Measurements from ENCODE around the gene LPAR1.
"Not testable (repeated sequence)": the region's sequence is repeated elsewhere in the genome, so short reads cannot be mapped to it uniquely, and the experiment has no call there.

Gene LPAR1

DNA sequence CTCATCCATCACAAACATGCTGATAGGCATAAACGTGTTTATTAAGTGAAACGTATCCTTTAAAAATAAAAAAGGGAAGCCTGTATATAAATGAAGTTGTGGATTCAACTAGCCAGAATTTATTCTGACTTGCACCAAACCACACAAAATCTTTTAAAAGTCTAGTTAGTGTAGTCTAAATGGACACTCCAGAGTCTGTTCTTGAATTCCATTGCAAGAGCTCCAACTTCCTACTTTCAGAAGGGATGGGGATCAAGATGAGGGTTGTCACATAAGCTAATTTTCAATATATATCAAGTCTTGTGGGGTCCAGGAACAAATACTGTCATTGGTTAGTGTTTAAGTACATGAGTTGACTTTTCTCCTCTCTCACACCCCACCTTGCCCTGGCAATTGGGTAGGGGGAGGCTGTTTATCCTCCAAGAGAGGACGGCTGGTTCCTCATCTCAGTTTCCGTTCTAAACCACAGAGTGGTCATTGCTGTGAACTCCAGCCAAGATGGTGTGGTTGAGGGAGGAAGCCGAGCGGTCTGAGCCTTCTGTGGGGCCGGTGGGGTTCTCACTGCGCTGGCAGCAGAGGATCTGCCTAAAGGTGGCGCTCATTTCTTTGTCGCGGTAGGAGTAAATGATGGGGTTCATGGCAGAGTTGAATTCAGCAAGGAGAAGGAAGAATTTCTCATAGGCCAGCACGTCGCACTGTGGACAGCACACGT is 163.2 kb downstream of the LPAR1 start:
- DNase-seq (ENCODE audit: low read depth): no peak

- DNase-seq (ENCODE audit: low read depth): no peak
These were observed 165.3 kb downstream of the LPAR1 start for GRCh38 chr9:110872920-110873319.

- no peak for DNase-seq (ENCODE audit: low read depth)
These were observed 166.5 kb downstream of the LPAR1 start for GRCh38 chr9:110871736-110872135.

DNA sequence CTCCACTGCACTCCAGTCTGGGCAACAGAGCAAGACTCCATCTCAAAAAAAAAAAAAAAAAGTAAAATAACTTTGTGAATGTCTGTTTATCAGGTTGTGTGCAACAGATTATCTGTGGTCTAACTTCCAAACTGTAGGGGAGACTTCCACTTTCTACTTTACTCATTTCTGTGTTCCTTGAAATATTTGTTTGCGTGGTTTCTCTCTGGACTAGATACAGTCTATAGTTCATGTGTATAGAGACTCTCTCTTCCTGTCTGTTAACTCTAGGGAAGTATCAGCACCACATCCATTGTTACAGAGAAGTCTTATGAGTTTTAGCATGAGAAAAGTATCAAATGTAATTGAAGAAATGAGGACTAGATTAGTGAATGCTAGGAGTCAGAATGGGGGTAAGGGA is 168.3 kb downstream of the LPAR1 start:
- DNase-seq (ENCODE audit: low read depth): no peak

GRCh38 chr9:110864011-110864410 is 174.3 kb downstream of the LPAR1 start:
- no peak for DNase-seq (ENCODE audit: low read depth)

DNA sequence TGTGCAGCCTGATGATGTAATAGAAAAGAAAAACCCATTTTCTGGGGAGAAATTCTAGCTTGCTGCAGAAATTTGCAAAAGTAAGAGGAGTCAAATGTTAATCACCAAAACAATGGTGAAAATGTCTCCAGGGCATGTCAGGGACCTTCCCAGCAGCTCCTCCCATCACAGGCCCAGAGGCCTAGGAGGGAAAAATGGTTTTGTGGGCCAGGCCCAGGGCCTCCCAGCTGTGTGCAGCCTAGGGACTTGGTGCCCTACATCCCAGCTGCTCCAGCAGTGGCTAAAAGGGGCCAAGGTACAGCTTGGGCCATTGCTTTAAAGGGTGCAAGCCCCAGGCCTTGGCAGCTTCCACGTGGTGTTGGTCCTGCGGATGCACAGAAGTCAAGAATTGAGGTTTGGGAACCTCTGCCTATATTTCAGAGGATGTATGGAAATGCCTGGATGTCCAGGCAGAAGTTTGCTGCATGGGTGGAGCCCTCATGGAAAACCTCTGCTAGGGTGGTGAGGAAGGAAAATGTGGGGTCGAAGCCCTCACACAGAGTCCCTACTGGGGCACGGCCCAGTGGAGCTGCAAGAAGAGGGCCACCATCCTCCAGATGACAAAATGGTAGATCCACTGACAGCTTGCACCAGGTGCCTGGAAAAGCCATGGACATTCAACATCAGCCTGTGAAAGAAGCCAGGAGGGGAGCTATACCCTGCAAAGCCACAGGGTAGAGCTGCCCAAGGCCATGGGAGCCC is 176.7 kb downstream of the LPAR1 start:
- DNase-seq (ENCODE audit: low read depth): not testable (repeated sequence)

- no peak for DNase-seq (ENCODE audit: low read depth)
These were observed 181.5 kb downstream of the LPAR1 start for GRCh38 chr9:110856772-110857171.

DNA sequence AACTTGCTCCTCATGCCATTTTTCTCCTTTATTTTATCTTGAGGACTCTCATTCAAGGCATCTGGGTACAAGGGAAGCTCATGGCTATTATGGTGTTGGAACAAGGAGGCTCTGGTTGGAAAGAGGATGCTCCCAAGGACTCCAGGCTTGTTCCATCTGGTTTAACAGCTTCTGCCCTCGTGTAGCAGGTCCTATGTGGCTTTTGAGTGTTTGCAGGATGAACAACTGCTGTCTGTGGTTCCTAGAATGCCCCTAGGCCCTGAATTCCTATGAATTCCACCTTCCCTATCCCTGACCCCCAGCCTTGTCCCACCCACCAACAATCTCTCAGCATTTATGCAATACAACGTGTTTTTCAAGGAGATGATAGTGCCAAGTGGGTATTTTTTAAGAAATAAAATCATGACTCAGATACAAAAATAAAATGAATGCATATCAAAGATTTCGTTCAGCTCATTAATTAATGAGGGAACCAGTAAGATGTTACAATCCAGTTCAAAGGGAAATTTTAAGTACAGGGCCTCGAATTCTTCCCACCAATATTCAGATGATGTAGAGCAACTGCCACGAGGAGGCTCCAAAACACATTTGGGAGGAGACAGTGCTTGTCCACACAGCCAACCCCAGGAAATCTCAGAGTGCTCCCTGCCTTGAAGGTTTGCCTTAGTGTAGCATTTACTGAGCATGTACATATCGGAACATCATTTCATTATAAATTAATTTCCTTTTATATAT is 187.7 kb downstream of the LPAR1 start:
- DNase-seq (ENCODE audit: low read depth): no peak

DNA sequence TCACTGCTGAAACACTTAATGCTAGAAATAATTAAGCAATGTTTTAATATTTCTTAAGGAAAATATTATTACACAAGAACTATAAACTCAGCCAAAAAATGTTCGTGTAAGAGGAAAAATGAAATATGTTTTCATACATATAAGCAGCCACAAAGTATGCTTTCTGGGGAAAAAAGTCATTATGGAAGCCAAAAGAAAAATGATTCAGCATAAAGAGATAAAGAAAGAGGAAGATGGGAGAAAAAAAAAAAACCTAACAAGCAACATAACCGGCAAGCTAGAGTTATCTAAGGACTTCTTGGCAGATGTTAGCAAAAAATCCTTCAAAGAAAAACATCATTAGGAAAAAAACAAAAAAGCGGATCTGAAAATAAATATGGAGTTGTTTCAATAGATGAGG is 190.6 kb downstream of the LPAR1 start:
- DNase-seq (ENCODE audit: low read depth): no peak

DNA sequence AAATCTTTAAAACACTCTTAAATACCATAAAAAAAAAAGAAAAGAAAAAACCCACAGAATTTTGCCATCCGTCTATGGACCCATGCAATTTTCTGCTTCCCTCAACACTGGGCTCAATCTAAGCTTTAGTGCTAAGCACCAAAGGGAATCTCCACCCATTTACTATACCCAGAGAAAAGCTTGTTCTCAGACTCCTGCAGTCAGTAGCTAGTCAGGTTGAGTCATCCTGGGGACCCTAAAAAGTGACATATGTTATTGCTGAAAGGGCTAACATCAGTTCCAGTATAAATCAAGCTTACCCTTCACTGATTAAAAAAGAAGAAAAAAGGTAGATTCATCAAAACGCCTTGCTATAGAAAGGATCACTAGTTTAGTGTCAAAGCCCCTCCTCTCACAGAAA is 192.1 kb downstream of the LPAR1 start:
- no peak for DNase-seq (ENCODE audit: low read depth)

DNA sequence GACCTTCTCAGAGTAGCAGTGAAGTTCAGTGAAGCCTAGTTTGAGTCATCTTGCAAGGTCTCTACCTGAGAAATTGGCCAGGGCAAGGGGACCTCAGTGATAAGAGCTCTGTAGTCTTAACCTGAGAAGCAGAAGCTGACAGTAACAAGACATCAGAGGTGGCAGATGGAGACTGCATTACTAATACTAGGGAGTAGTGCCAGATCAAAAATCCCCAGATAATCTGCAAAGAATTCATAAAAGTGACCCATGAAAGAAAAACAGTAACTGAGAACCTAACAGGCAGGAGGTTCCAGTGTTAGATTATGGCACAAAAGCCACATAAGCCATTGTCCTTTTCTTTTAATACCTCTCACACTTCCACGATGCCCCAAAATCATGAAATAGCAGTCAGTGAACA is 194.1 kb downstream of the LPAR1 start:
- DNase-seq (ENCODE audit: low read depth): no peak

DNA sequence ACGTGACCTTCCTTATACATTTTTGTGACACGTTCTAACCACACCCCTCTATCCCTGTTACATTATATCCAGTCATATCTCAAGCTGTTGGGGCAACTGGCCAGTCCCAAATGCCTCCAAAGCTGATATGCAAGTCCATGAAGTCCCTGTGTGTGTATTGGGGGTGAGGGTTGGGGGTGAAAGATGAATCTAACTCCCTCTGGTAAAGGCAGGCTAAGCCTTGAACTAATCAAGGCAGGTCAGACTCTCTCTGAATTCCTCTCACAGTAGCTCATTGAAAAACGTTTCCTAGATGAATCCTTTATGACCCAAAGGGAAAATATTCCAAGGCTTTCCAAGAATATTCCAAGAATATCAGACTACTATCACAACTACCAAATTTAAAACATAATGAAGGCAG is 195.3 kb downstream of the LPAR1 start:
- DNase-seq (ENCODE audit: low read depth): no peak

DNA sequence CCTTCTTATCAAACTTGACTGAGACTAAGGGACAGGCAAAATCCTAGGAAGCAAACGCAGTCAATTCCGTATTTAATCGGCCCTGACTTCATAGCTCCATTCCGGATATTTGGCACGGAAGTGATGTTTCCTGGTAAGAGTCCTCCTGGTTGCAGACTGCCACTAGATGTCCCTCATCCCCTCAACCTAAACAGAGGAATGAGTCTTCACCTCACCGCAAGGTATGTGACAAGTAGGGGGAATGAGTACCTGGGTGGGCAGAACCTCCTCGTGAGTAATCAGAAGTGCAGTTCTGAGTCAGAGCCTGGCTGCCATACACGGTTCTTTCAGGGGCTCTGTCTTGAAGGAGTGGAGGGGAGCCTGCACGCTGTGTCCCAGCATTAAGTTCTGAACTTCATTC is 196.1 kb downstream of the LPAR1 start:
- DNase-seq (ENCODE audit: low read depth): no peak

DNA sequence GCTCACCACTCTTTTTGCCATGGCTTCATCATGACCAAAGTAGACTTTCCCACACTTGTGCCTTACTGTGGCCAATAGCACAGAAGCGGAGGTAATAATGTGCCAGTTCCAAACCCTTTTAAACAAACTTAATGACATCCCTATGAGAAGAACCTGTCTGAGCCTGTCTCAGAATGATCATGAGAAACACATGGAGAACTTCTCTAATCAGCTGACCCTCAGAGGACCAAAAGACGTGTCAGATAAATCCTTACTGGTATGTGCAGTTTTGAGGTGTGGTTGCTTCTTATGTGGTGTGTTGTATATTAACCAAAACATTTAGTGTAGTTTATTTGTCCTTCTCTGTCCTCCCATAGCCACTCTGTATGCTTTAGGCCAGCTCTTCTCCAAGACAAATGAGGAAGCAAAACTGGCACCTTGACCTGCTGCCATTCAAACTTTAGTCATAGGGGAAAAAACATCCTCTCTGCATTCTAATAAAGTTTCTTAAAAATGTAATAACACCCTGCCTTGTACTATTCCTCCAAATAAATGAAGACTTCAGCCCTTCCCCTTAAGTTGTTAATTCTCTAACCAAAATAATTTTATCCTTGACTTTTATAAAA is 200.8 kb downstream of the LPAR1 start:
- DNase-seq (ENCODE audit: low read depth): no peak

- DNase-seq (ENCODE audit: low read depth): no peak
These were observed 202.4 kb downstream of the LPAR1 start for GRCh38 chr9:110835859-110836271.

GRCh38 chr9:110835404-110835803 is 202.9 kb downstream of the LPAR1 start:
- no peak for DNase-seq (ENCODE audit: low read depth)

GRCh38 chr9:110832926-110833325 is 205.3 kb downstream of the LPAR1 start:
- no peak for DNase-seq (ENCODE audit: low read depth)

GRCh38 chr9:110830495-110830894 is 207.8 kb downstream of the LPAR1 start:
- DNase-seq (ENCODE audit: low read depth): no peak

- no peak for DNase-seq (ENCODE audit: low read depth)
These were observed 210.0 kb downstream of the LPAR1 start for GRCh38 chr9:110828264-110828663.

GRCh38 chr9:110826400-110826799 is 211.9 kb downstream of the LPAR1 start:
- DNase-seq (ENCODE audit: low read depth): not testable (repeated sequence)

DNA sequence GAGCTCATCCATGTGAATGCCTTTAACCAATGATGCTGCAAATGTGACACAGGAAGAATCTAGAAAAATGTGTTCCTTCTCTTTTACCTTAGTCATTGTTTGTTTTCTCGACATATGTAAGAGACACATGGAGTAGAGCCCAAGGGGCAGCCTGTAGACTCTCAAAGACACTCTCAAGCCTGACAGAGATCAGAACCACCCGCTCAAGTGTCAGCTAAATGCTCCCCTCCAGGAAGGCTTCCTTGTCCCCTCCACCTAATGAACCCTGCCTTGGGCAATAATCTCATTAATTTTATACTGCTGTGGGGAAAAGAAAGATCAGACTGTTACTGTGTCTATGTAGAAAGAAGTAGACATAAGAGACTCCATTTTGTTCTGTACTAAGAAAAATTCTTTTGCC is 212.3 kb downstream of the LPAR1 start:
- DNase-seq (ENCODE audit: low read depth): no peak

DNA sequence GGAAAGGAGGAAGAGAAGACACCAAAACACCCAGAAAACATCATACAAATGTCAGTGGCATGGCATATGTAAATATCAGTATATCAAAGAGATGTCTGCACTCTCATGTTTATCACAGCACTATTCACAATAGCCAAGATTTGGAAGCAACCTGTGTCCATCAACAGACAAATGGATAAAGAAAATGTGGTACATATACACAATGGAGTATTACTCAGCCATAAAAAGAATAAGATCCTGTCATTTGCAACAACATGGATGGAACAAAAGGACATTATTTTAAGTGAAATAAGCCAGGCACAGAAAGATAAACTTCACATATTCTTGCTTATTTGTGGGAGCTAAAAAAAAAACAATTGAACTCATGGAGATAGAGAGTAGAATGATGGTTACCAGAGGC is 213.1 kb downstream of the LPAR1 start:
- DNase-seq (ENCODE audit: low read depth): not testable (repeated sequence)
